ENCODE data around the gene STPG2.

The STPG2 gene

GRCh38 chr4:98092833-98093439, 50.3 kb downstream of the STPG2 start:
- no peaks in the 10 kb centered on the region for H3K36me3 ChIP-seq (ENCODE audit: control insufficient read depth in 1 of 2, insufficient read depth in 2 of 2, low read length in 2 of 2)

DNA sequence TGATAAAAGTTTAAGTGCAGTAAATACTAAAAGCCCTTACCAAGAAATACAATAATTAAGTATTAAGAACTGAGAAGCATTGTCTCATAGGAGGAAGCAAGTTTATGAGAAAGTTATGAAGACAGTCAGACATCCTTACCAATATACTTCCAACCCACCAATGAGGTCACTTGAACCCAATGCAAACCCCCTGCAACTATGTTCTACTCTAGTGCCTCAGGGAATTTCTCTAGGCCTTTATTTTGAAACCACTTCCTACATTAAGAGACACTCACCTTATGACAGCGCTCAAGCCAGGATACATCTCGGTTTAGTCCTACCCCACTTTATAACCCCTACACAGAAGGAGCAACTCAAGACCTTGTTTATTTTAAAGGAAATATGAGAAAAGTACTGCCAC, 61.3 kb downstream of the STPG2 start:
- Histone ChIP-seq H3K4me1 (ENCODE audit: control insufficient read depth in 1 of 2, insufficient read depth in 2 of 2, low read length in 2 of 2) (no peaks in the 10 kb centered on the region), H3K27me3 (ENCODE audit: low read depth, low read length) (no peaks in the 10 kb centered on the region), H3K4me3 (ENCODE audit: low read depth in 1 of 2, low read length in 2 of 2) (no peak overlapping the region), H3K27ac (ENCODE audit: low read length) (no peak overlapping the region), H3K9me3 (ENCODE audit: control insufficient read depth in 1 of 2, low read length in 2 of 2) (no peaks in the 10 kb centered on the region), H3K36me3 (ENCODE audit: control insufficient read depth in 1 of 2, insufficient read depth in 2 of 2, low read length in 2 of 2) (no peaks in the 10 kb centered on the region)

More at GRCh38 chr4:98092833-98093439, 50.3 kb downstream of the STPG2 start:
- Histone ChIP-seq H3K9me3 (ENCODE audit: control insufficient read depth in 1 of 2, low read length in 2 of 2) (no peaks in the 10 kb centered on the region), H3K4me1 (ENCODE audit: control insufficient read depth in 1 of 2, insufficient read depth in 2 of 2, low read length in 2 of 2) (no peaks in the 10 kb centered on the region), H3K4me3 (ENCODE audit: low read depth in 1 of 2, low read length in 2 of 2) (no peak overlapping the region), H3K27ac (ENCODE audit: low read length) (no peak overlapping the region), H3K27me3 (ENCODE audit: low read depth, low read length) (no peaks in the 10 kb centered on the region)

- Histone ChIP-seq H3K27me3 (ENCODE audit: low read depth, low read length) (no peaks in the 10 kb centered on the region), H3K4me1 (ENCODE audit: control insufficient read depth in 1 of 2, insufficient read depth in 2 of 2, low read length in 2 of 2) (no peaks in the 10 kb centered on the region)
Observed at GRCh38 chr4:98068495-98068894, 74.8 kb downstream of the STPG2 start.

GRCh38 chr4:98055800-98056501, 87.3 kb downstream of the STPG2 start:
- Histone ChIP-seq H3K4me1 (ENCODE audit: control insufficient read depth in 1 of 2, insufficient read depth in 2 of 2, low read length in 2 of 2) (no peaks in the 10 kb centered on the region), H3K4me3 (ENCODE audit: low read depth in 1 of 2, low read length in 2 of 2) (no peak overlapping the region), H3K27ac (ENCODE audit: low read length) (no peak overlapping the region), H3K9me3 (ENCODE audit: control insufficient read depth in 1 of 2, low read length in 2 of 2) (peaks cover 0 to 11% of the 10 kb centered on the region in 2 donors), H3K27me3 (ENCODE audit: low read depth, low read length) (no peaks in the 10 kb centered on the region), H3K36me3 (ENCODE audit: control insufficient read depth in 1 of 2, insufficient read depth in 2 of 2, low read length in 2 of 2) (no peaks in the 10 kb centered on the region)

More at GRCh38 chr4:98068495-98068894, 74.8 kb downstream of the STPG2 start:
- Histone ChIP-seq H3K27ac (ENCODE audit: low read length) (no peak overlapping the region), H3K9me3 (ENCODE audit: control insufficient read depth in 1 of 2, low read length in 2 of 2) (peaks cover 0 to 3% of the 10 kb centered on the region in 2 donors), H3K36me3 (ENCODE audit: control insufficient read depth in 1 of 2, insufficient read depth in 2 of 2, low read length in 2 of 2) (no peaks in the 10 kb centered on the region), H3K4me3 (ENCODE audit: low read depth in 1 of 2, low read length in 2 of 2) (no peak overlapping the region)

DNA sequence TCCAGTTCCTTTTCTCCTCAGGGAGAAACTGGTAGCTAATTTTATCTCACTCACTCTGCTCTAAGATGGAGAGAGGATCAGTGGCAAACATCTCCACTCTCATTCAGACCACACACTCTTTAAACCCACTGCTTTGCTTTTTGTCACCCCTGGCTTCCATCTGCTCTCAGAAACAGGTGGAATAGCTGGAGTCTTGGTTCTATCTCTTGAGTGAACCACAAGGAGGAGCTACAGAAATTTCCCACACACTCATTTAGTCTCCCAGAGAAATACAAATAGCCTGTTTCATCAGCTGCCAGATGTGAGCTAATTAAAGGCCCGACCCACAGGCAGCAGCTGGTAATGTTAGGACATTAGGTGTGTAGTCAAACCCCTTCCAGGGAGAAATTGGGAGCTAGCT, 96.6 kb downstream of the STPG2 start:
- H3K4me1 ChIP-seq (ENCODE audit: control insufficient read depth in 1 of 2, insufficient read depth in 2 of 2, low read length in 2 of 2): no peaks in the 10 kb centered on the region
- H3K27ac ChIP-seq (ENCODE audit: low read length): no peak overlapping the region
- no peaks in the 10 kb centered on the region for H3K36me3 ChIP-seq (ENCODE audit: control insufficient read depth in 1 of 2, insufficient read depth in 2 of 2, low read length in 2 of 2)
- H3K4me3 ChIP-seq (ENCODE audit: low read depth in 1 of 2, low read length in 2 of 2): no peak overlapping the region
- no peaks in the 10 kb centered on the region for H3K27me3 ChIP-seq (ENCODE audit: low read depth, low read length)
- peaks cover 0 to 3% of the 10 kb centered on the region in 2 donors for H3K9me3 ChIP-seq (ENCODE audit: control insufficient read depth in 1 of 2, low read length in 2 of 2)

DNA sequence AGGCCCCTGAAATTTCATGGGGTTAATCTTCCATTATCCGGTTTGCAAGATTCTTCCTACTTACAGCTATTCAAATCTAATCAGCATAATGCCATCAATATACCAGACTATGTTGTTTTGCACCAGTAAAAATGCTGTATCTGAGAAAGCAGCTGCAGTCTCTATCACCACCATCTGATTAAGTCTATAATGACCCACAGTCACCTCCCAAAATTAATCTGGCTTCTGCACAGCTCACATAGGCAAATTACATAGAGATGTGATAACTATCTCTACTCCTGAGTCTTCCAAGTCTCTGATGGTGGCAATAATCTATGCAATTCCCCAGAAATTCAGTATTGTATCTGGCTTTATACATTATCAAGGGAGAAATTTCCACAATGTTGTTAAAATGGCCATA, 113.2 kb downstream of the STPG2 start:
- no peaks in the 10 kb centered on the region for H3K36me3 ChIP-seq (ENCODE audit: control insufficient read depth in 1 of 2, insufficient read depth in 2 of 2, low read length in 2 of 2)
- H3K27me3 ChIP-seq (ENCODE audit: low read depth, low read length): no peaks in the 10 kb centered on the region
- no peaks in the 10 kb centered on the region for H3K9me3 ChIP-seq (ENCODE audit: control insufficient read depth in 1 of 2, low read length in 2 of 2)
- no peak overlapping the region for H3K4me3 ChIP-seq (ENCODE audit: low read depth in 1 of 2, low read length in 2 of 2)
- H3K27ac ChIP-seq (ENCODE audit: low read length): no peak overlapping the region
- H3K4me1 ChIP-seq (ENCODE audit: control insufficient read depth in 1 of 2, insufficient read depth in 2 of 2, low read length in 2 of 2): no peaks in the 10 kb centered on the region

DNA sequence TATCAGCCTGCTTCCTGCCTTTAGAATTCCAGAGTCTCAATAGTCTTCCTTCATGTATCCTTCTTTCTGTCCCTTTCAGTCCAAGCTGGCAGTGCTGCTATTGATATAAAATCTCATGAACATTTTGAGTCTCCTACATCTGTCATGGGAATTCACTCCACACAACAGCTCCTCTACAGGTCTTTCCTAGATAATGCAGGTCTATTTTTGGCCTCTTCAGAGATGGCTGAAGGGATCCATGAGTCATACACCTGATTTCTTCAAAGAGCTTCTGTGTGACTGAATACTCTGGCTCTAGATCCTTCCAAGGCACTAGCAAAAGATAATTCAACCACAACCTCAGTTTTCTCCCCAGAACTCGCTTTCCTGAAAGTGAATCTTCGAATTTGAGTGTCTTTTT, 115.4 kb downstream of the STPG2 start:
- peaks cover 0 to 3% of the 10 kb centered on the region in 2 donors for H3K9me3 ChIP-seq (ENCODE audit: control insufficient read depth in 1 of 2, low read length in 2 of 2)
- no peak overlapping the region for H3K4me3 ChIP-seq (ENCODE audit: low read depth in 1 of 2, low read length in 2 of 2)
- H3K27me3 ChIP-seq (ENCODE audit: low read depth, low read length): no peaks in the 10 kb centered on the region
- H3K36me3 ChIP-seq (ENCODE audit: control insufficient read depth in 1 of 2, insufficient read depth in 2 of 2, low read length in 2 of 2): no peaks in the 10 kb centered on the region
- H3K27ac ChIP-seq (ENCODE audit: low read length): no peak overlapping the region
- no peaks in the 10 kb centered on the region for H3K4me1 ChIP-seq (ENCODE audit: control insufficient read depth in 1 of 2, insufficient read depth in 2 of 2, low read length in 2 of 2)

DNA sequence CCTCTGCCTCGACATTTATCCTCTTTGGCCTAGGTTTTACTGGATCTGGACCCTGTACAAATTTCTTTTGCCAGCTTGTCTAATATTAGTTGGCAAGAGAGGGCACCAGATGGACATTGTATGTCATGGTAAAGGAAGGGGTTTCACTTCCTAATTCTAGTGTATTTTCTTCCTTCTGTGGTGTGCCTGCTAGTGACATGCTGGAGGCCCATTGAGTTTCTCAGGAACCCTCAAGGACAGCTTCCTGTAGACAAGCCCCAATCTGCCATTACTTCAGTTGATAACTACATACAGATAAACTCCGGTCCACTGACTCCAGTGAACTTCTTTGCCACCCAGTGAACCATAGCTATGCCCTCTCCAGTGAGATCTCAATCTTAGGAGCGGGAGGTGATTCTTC, 116.9 kb downstream of the STPG2 start:
- Histone ChIP-seq H3K4me3 (ENCODE audit: low read depth in 1 of 2, low read length in 2 of 2) (no peak overlapping the region), H3K4me1 (ENCODE audit: control insufficient read depth in 1 of 2, insufficient read depth in 2 of 2, low read length in 2 of 2) (no peaks in the 10 kb centered on the region), H3K36me3 (ENCODE audit: control insufficient read depth in 1 of 2, insufficient read depth in 2 of 2, low read length in 2 of 2) (no peaks in the 10 kb centered on the region), H3K27me3 (ENCODE audit: low read depth, low read length) (no peaks in the 10 kb centered on the region), H3K9me3 (ENCODE audit: control insufficient read depth in 1 of 2, low read length in 2 of 2) (peaks cover 0 to 3% of the 10 kb centered on the region in 2 donors), H3K27ac (ENCODE audit: low read length) (no peak overlapping the region)

GRCh38 chr4:98006814-98007412, 136.4 kb downstream of the STPG2 start:
- no peaks in the 10 kb centered on the region for H3K36me3 ChIP-seq (ENCODE audit: control insufficient read depth in 1 of 2, insufficient read depth in 2 of 2, low read length in 2 of 2)
- no peaks in the 10 kb centered on the region for H3K27me3 ChIP-seq (ENCODE audit: low read depth, low read length)
- H3K27ac ChIP-seq (ENCODE audit: low read length): no peak overlapping the region
- peaks cover 0 to 9% of the 10 kb centered on the region in 2 donors for H3K9me3 ChIP-seq (ENCODE audit: control insufficient read depth in 1 of 2, low read length in 2 of 2)
- no peaks in the 10 kb centered on the region for H3K4me1 ChIP-seq (ENCODE audit: control insufficient read depth in 1 of 2, insufficient read depth in 2 of 2, low read length in 2 of 2)
- no peak overlapping the region for H3K4me3 ChIP-seq (ENCODE audit: low read depth in 1 of 2, low read length in 2 of 2)

DNA sequence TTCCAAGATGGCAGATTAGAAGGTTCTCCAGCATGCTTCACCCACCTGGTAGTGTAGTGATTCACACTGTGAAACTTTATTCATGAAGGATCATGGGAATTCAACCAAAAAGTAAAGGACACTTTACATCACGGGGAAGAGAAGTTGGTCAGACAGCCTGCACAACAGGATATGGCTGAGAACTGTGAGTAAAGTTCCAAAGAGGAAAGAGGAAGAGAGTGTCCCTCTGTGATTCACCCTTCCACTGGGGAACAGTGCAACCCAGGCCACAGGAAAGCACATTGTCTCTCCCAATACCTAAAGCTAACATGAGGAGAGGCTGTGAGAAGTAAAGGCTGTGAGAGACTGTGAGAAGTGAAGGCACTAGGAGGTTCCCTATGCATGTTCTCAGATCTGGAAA, 137.2 kb downstream of the STPG2 start:
- Histone ChIP-seq H3K4me3 (ENCODE audit: low read depth in 1 of 2, low read length in 2 of 2) (no peak overlapping the region), H3K4me1 (ENCODE audit: control insufficient read depth in 1 of 2, insufficient read depth in 2 of 2, low read length in 2 of 2) (no peaks in the 10 kb centered on the region), H3K27me3 (ENCODE audit: low read depth, low read length) (no peaks in the 10 kb centered on the region), H3K36me3 (ENCODE audit: control insufficient read depth in 1 of 2, insufficient read depth in 2 of 2, low read length in 2 of 2) (no peaks in the 10 kb centered on the region), H3K27ac (ENCODE audit: low read length) (no peak overlapping the region), H3K9me3 (ENCODE audit: control insufficient read depth in 1 of 2, low read length in 2 of 2) (peaks cover 0 to 7% of the 10 kb centered on the region in 2 donors)

GRCh38 chr4:98000940-98001339, 142.3 kb downstream of the STPG2 start:
- H3K4me3 ChIP-seq (ENCODE audit: low read depth in 1 of 2, low read length in 2 of 2): no peak overlapping the region
- H3K27ac ChIP-seq (ENCODE audit: low read length): no peak overlapping the region
- no peaks in the 10 kb centered on the region for H3K9me3 ChIP-seq (ENCODE audit: control insufficient read depth in 1 of 2, low read length in 2 of 2)
- H3K36me3 ChIP-seq (ENCODE audit: control insufficient read depth in 1 of 2, insufficient read depth in 2 of 2, low read length in 2 of 2): no peaks in the 10 kb centered on the region
- no peaks in the 10 kb centered on the region for H3K4me1 ChIP-seq (ENCODE audit: control insufficient read depth in 1 of 2, insufficient read depth in 2 of 2, low read length in 2 of 2)
- no peaks in the 10 kb centered on the region for H3K27me3 ChIP-seq (ENCODE audit: low read depth, low read length)
